ENCODE results near the gene TMEM117. TPM values are rescaled to one million over a fixed set of nuclear protein-coding genes. Genes with fewer than 3 reads are reported as not detected.

TMEM117 gene
- total RNA-seq, 1 donor from 2014 or later: 35.3 TPM

GRCh38 chr12:44358636-44359035 lies 522.8 kb downstream of the TMEM117 start:
- Mint-ChIP-seq H3K36me3 (peaks cover 4% of the 10 kb centered on the region), H3K4me1 (no peaks in the 10 kb centered on the region), H3K27me3 (ENCODE audit: low read depth) (no peaks in the 10 kb centered on the region), H3K4me3 (no peak overlapping the region), H3K27ac (no peak overlapping the region), H3K9me3 (peaks cover 3% of the 10 kb centered on the region)
- TF ChIP-seq CTCF (IDR thresholded peaks at IDR 0.05; ENCODE audit: unreplicated experiment): no peak
- DNase-seq (ENCODE audit: low spot score in 2 of 2, unreplicated experiment in 2 of 2): no peak

GRCh38 chr12:44362947-44363346 lies 527.1 kb downstream of the TMEM117 start:
- DNase-seq (ENCODE audit: low spot score in 2 of 2, unreplicated experiment in 2 of 2): no peak
- no peak overlapping the region for H3K27ac Mint-ChIP-seq
- H3K27me3 Mint-ChIP-seq (ENCODE audit: low read depth): no peaks in the 10 kb centered on the region
- no peaks in the 10 kb centered on the region for H3K4me1 Mint-ChIP-seq
- H3K36me3 Mint-ChIP-seq: no peaks in the 10 kb centered on the region
- H3K9me3 Mint-ChIP-seq: no peaks in the 10 kb centered on the region
- no peak for TF ChIP-seq CTCF (IDR thresholded peaks at IDR 0.05; ENCODE audit: unreplicated experiment)
- H3K4me3 Mint-ChIP-seq: no peak overlapping the region

- Mint-ChIP-seq H3K27ac (no peak overlapping the region), H3K9me3 (no peaks in the 10 kb centered on the region), H3K36me3 (no peaks in the 10 kb centered on the region), H3K4me3 (no peak overlapping the region), H3K27me3 (ENCODE audit: low read depth) (no peaks in the 10 kb centered on the region), H3K4me1 (peaks cover 20% of the 10 kb centered on the region)
- DNase-seq (ENCODE audit: low spot score in 2 of 2, unreplicated experiment in 2 of 2): no peak
- no peak for TF ChIP-seq CTCF (IDR thresholded peaks at IDR 0.05; ENCODE audit: unreplicated experiment)
These were observed 531.3 kb downstream of the TMEM117 start for GRCh38 chr12:44367136-44367535.

GRCh38 chr12:44367916-44368315 lies 532.0 kb downstream of the TMEM117 start:
- Mint-ChIP-seq H3K9me3 (no peaks in the 10 kb centered on the region), H3K36me3 (no peaks in the 10 kb centered on the region), H3K27ac (no peak overlapping the region), H3K27me3 (ENCODE audit: low read depth) (no peaks in the 10 kb centered on the region), H3K4me1 (peaks cover 24% of the 10 kb centered on the region), H3K4me3 (no peak overlapping the region)
- no peak for DNase-seq (ENCODE audit: low spot score in 2 of 2, unreplicated experiment in 2 of 2)
- TF ChIP-seq CTCF (IDR thresholded peaks at IDR 0.05; ENCODE audit: unreplicated experiment): no peak

- Mint-ChIP-seq H3K27ac (peak overlapping the region; percentile 55), H3K27me3 (ENCODE audit: low read depth) (no peaks in the 10 kb centered on the region), H3K4me3 (no peak overlapping the region), H3K36me3 (no peaks in the 10 kb centered on the region), H3K4me1 (peaks cover 24% of the 10 kb centered on the region), H3K9me3 (no peaks in the 10 kb centered on the region)
- no peak for DNase-seq (ENCODE audit: low spot score in 2 of 2, unreplicated experiment in 2 of 2)
- no peak for TF ChIP-seq CTCF (IDR thresholded peaks at IDR 0.05; ENCODE audit: unreplicated experiment)
These were observed 534.1 kb downstream of the TMEM117 start for GRCh38 chr12:44369998-44370397.

- no peak for TF ChIP-seq CTCF (IDR thresholded peaks at IDR 0.05; ENCODE audit: unreplicated experiment)
- Mint-ChIP-seq H3K36me3 (no peaks in the 10 kb centered on the region), H3K4me1 (peaks cover 24% of the 10 kb centered on the region), H3K27ac (no peak overlapping the region), H3K4me3 (no peak overlapping the region), H3K27me3 (ENCODE audit: low read depth) (no peaks in the 10 kb centered on the region), H3K9me3 (no peaks in the 10 kb centered on the region)
- DNase-seq (ENCODE audit: low spot score in 2 of 2, unreplicated experiment in 2 of 2): no peak
These were observed 535.1 kb downstream of the TMEM117 start for GRCh38 chr12:44370982-44371381.
